RPMI7951 (cell line): ENCODE results near the gene BCAP31. TPM values are rescaled to one million over a fixed set of nuclear protein-coding genes. Genes with fewer than 3 reads are reported as not detected.

Source experiments
- DNase-seq: peaks from one replicate; pipeline ENCODE4 v3.0.0-alpha.2; 2012; ENCODE audit warnings: low read depth
- total RNA-seq: library from RNA; depleted of rRNA; stranded (reverse); fragments of >200 nt; shearing (Covaris generic); gene quantifications from 2 replicates; pipeline ENCODE4 v1.2.3, GENCODE V29; 2014; rRNA removed

Gene BCAP31
- total RNA-seq = 128 and 135 TPM in 2 replicates

- DNase-seq = peak; percentile 83
Measured at GRCh38 chrX:153724252-153725038, at the start of gene BCAP31, which contains the start of gene ABCD1. Gene BCAP31 (minus strand): TSS chrX:153724387. CDS start chrX:153723244, 1,143 bp downstream. Gene ABCD1 (plus strand): TSS chrX:153724856. CDS start chrX:153725267, 411 bp downstream.

GRCh38 chrX:153773218-153773611 lies 49.0 kb upstream of the BCAP31 start:
- DNase-seq = no peak

GRCh38 chrX:153772316-153773217 lies 48.4 kb upstream of the BCAP31 start:
- no peak for DNase-seq

GRCh38 chrX:153771415-153772315 lies 47.5 kb upstream of the BCAP31 start:
- DNase-seq = no peak

GRCh38 chrX:153770601-153771414 lies 46.6 kb upstream of the BCAP31 start:
- DNase-seq = no peak

- no peak for DNase-seq
Measured at GRCh38 chrX:153769865-153770600, 45.8 kb upstream of the BCAP31 start.

- DNase-seq = no peak
Measured at GRCh38 chrX:153769158-153769864, 45.1 kb upstream of the BCAP31 start.

- DNase-seq = no peak
Measured at GRCh38 chrX:153768311-153769157, 44.3 kb upstream of the BCAP31 start.

GRCh38 chrX:153767674-153768055 lies 43.5 kb upstream of the BCAP31 start:
- no peak for DNase-seq

GRCh38 chrX:153766871-153767673 lies 42.9 kb upstream of the BCAP31 start:
- DNase-seq = no peak

GRCh38 chrX:153766098-153766817 lies 42.1 kb upstream of the BCAP31 start:
- peak; percentile 75 for DNase-seq

GRCh38 chrX:153765138-153766079 lies 41.2 kb upstream of the BCAP31 start:
- DNase-seq = peak; percentile 45

GRCh38 chrX:153764786-153765137 lies 40.6 kb upstream of the BCAP31 start:
- DNase-seq = no peak

GRCh38 chrX:153763989-153764755 lies 40.0 kb upstream of the BCAP31 start, which contains the start of gene PLXNB3:
Gene PLXNB3 (plus strand): TSS chrX:153764249. CDS start chrX:153765536, 1,287 bp downstream.
- DNase-seq = peak; percentile 65
